Measurements from ENCODE around the gene NUDT6. TPM values are rescaled to one million over a fixed set of nuclear protein-coding genes. Genes with fewer than 3 reads are reported as not detected.

NUDT6 gene
- total RNA-seq, 2 donors from 2014 or later: 6.6 to 12.4 TPM

DNA sequence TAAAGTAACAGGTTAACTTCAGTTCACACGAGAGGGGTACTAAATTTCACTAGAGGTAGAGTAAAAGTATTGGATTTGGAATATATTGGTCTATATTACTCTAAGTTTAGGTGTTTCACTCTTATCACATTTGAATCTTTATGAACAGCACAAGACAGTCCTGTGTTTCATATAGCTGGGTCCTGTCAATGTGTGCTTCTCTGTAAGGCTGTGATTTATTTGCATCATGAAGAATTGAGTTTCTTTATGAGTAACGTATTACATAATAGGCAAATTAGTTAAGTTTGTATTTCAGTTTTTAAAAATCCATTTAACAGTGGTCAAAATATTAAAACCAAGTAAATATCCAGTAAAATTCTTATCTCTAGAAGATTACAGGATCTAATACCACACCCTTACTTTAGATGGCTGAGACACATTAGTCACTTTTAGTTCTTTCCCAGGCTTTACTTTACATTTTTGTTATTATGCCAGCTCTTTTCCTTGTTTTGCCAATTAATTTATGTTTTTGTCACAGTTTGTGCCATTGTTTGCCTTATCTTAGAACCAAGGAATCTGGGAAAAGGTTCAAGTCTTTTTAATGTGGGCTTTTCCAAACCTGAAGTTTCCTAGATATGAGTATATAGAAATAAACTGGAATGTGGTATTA, 32.1 kb downstream of the NUDT6 start:
- WGBS: 43% methylated on average over 2 of the region's 2 CpGs
- no peak overlapping the region for H3K27ac ChIP-seq
- DNase-seq (ENCODE audit: low spot score): no peak
- H3K4me3 ChIP-seq: no peak overlapping the region
- no peaks in the 10 kb centered on the region for H3K36me3 ChIP-seq
- no peaks in the 10 kb centered on the region for H3K27me3 ChIP-seq (replicated peaks; ENCODE audit: insufficient read depth)
- TF ChIP-seq, protein P1, sequence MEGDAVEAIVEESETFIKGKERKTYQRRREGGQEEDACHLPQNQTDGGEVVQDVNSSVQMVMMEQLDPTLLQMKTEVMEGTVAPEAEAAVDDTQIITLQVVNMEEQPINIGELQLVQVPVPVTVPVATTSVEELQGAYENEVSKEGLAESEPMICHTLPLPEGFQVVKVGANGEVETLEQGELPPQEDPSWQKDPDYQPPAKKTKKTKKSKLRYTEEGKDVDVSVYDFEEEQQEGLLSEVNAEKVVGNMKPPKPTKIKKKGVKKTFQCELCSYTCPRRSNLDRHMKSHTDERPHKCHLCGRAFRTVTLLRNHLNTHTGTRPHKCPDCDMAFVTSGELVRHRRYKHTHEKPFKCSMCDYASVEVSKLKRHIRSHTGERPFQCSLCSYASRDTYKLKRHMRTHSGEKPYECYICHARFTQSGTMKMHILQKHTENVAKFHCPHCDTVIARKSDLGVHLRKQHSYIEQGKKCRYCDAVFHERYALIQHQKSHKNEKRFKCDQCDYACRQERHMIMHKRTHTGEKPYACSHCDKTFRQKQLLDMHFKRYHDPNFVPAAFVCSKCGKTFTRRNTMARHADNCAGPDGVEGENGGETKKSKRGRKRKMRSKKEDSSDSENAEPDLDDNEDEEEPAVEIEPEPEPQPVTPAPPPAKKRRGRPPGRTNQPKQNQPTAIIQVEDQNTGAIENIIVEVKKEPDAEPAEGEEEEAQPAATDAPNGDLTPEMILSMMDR (IDR thresholded peaks at IDR 0.05): no peak
- TF ChIP-seq POLR2AphosphoS5 (IDR thresholded peaks at IDR 0.05): no peak
- TF ChIP-seq POLR2A (IDR thresholded peaks at IDR 0.05): no peak
- H3K9me3 ChIP-seq: no peaks in the 10 kb centered on the region
- intact Hi-C loops (cut with DNase I): no loop called here
- peaks cover 2% of the 10 kb centered on the region for H3K4me1 ChIP-seq (replicated peaks)

DNA sequence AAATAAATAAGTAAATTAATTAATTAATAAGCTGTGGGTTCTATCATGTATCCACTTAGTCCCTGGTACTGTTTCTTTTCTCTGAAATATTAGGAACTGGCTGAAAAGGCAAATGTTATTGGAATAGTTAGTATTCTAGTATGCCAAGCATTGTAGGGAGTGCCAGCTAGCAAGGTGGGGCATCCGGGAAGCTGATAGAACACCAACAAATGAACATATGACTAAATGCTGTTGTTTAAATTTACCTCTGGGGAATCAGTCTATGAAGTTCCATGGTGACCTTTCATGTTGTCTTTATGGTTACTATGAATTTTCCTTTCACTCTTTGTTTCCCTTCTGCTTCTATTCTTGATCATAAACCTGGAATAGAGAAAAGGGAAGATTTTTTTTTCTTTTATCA, 32.7 kb downstream of the NUDT6 start:
- no peak for TF ChIP-seq POLR2A (IDR thresholded peaks at IDR 0.05)
- TF ChIP-seq POLR2AphosphoS5 (IDR thresholded peaks at IDR 0.05): no peak
- TF ChIP-seq, protein P1 (IDR thresholded peaks at IDR 0.05): no peak
- Histone ChIP-seq H3K27me3 (replicated peaks; ENCODE audit: insufficient read depth) (no peaks in the 10 kb centered on the region), H3K4me1 (replicated peaks) (peaks cover 2% of the 10 kb centered on the region), H3K36me3 (no peaks in the 10 kb centered on the region), H3K9me3 (no peaks in the 10 kb centered on the region), H3K4me3 (no peak overlapping the region), H3K27ac (no peak overlapping the region)
- WGBS: 38% methylated on average over 1 of the region's 1 CpG
- DNase-seq (ENCODE audit: low spot score): no peak
- intact Hi-C loops (cut with DNase I): no loop called here

DNA sequence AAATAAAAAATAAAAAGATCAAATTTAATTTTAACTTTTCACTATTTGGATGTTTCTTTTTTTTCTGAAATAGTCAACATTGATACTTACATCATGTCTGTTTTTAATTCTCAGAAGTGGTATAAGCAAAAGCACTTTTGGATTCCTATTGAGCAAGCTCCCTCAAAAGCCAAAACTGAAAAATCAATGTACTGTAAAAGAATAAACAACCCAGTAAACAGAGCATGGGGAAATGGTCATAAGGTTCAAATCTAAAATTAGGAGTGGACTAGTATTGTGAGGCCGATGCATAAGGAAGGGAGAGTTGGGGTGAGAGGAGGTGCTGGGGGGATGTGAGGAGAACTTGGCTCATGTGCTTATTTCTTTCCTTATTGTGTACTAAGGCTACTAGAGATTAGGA, 37.9 kb downstream of the NUDT6 start:
- no peak for DNase-seq (ENCODE audit: low spot score)
- 79% methylated on average over 1 of the region's 1 CpG for WGBS
- Histone ChIP-seq H3K9me3 (no peaks in the 10 kb centered on the region), H3K4me1 (replicated peaks) (no peaks in the 10 kb centered on the region), H3K27me3 (replicated peaks; ENCODE audit: insufficient read depth) (no peaks in the 10 kb centered on the region), H3K27ac (no peak overlapping the region), H3K36me3 (no peaks in the 10 kb centered on the region), H3K4me3 (no peak overlapping the region)
- TF ChIP-seq, protein P1 (IDR thresholded peaks at IDR 0.05): no peak
- TF ChIP-seq POLR2A (IDR thresholded peaks at IDR 0.05) (no peak), POLR2AphosphoS5 (IDR thresholded peaks at IDR 0.05) (no peak)
- intact Hi-C loops (cut with DNase I): no loop called here

DNA sequence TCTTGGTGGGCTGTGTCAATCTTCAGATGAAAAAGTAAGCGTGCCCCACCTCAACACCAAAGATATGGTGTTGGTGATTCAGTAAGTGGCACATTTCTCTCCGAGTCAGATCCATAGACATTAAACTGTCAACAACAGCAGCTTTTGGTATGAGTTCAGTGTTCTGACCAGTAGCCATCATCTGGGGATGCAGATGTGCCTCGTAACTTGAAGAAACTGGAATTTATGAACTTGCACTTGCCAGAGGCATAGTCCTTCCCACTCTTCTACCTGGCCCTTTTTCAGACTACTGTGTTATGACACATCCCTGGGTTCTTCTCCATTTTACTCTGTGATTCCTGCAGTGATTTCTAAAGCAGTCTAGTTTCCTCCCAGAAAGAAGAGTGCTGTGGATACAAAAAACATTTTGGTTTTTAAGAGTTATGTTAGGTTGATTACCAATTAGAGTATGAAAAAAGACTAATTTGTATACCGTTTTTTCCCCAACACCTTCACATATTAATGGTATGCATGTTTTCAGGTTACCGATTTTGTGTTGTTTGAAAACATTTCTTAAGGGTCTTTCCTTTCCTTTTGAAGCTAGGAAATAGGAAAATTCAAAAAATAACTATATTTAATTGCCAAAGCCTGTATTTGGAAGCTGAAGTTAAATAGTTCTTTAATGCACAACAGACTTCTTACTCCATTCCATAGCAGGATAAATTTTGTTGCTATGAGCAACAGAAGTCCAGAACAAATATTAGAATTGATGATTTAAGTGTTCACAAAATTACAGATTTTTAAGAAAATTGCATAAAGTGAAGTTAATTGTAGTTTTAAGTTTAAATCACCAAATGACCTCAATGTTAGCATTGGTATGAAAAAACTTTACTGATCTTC, 39.3 kb downstream of the NUDT6 start:
- Histone ChIP-seq H3K27ac (no peak overlapping the region), H3K4me3 (no peak overlapping the region), H3K36me3 (no peaks in the 10 kb centered on the region), H3K4me1 (replicated peaks) (no peaks in the 10 kb centered on the region), H3K27me3 (replicated peaks; ENCODE audit: insufficient read depth) (no peaks in the 10 kb centered on the region), H3K9me3 (no peaks in the 10 kb centered on the region)
- WGBS: 71% methylated on average over 5 of the region's 5 CpGs
- intact Hi-C loops (cut with DNase I): no loop called here
- DNase-seq (ENCODE audit: low spot score): no peak
- TF ChIP-seq, protein P1 (IDR thresholded peaks at IDR 0.05): no peak
- TF ChIP-seq POLR2AphosphoS5 (IDR thresholded peaks at IDR 0.05): no peak
- TF ChIP-seq POLR2A (IDR thresholded peaks at IDR 0.05): no peak
